ENCODE data around the gene RASA1.

- TF ChIP-seq CTCF (IDR thresholded peaks at IDR 0.05) (no peak), POLR2AphosphoS5 (IDR thresholded peaks at IDR 0.05; ENCODE audit: low read depth, low read length) (no peak)
These were observed 150.8 kb downstream of the RASA1 start for GRCh38 chr5:87418506-87418905.
